Peyer's patch (tissue), 4 donors: Measurements from ENCODE around the gene MMP21. TPM values are rescaled to one million over a fixed set of nuclear protein-coding genes. Genes with fewer than 3 reads are reported as not detected.

ENCODE experiments used
- DNase-seq, 3 donors: peaks; one replicate each; pipeline ENCODE4 v3.0.0-alpha.2; 2017 to 2019
- H3K27ac ChIP-seq, 4 donors: fragments of 200-600 bp; sonication (generic); one replicate each; pipeline ENCODE4 v1.5.1; 2016 to 2019
- H3K27me3 ChIP-seq, 2 donors: fragments of 200-600 bp; sonication (generic); one replicate each; pipeline ENCODE4 v1.5.1; 2019
- H3K36me3 ChIP-seq, 3 donors: fragments of 200-600 bp; sonication (generic); one replicate each; pipeline ENCODE4 v1.5.1; 2016 to 2019
- H3K4me1 ChIP-seq, 4 donors: fragments of 200-600 bp; sonication (generic); one replicate each; pipeline ENCODE4 v1.5.1; 2016 to 2019
- H3K4me3 ChIP-seq, 4 donors: fragments of 200-600 bp; sonication (generic); 1 replicate in 3 of 4; 2 replicates in 1 of 4; pipeline ENCODE4 v1.5.1; 2016 to 2019; ENCODE audit warnings: mild to moderate bottlenecking in 1 of 4
- H3K9me3 ChIP-seq, 4 donors: fragments of 200-600 bp; sonication (generic); one replicate each; pipeline ENCODE4 v1.5.1; 2016 to 2019; ENCODE audit warnings: mild to moderate bottlenecking in 1 of 4
- CTCF ChIP-seq, 6 experiments: fragments of 450-650 bp in 4 of 6; fragments of 200-600 bp in 2 of 6; sonication (generic) in 1 of 6; IDR thresholded peaks; one replicate each; pipeline ENCODE4 v1.5.1; 2017 to 2019; ENCODE audit warnings: antibody characterized with exemption in 6 of 6, mild to moderate bottlenecking in 3 of 6, moderate library complexity in 1 of 6
- POLR2A ChIP-seq, 2 donors: fragments of 450-650 bp; IDR thresholded peaks; one replicate each; pipeline ENCODE4 v1.5.1; 2017; ENCODE audit warnings: antibody characterized with exemption in 2 of 2, mild to moderate bottlenecking in 2 of 2, moderate library complexity in 2 of 2
- total RNA-seq, 4 donors: library from RNA; depleted of rRNA; stranded (reverse); fragments of >200 nt; gene quantifications; one replicate each; pipeline ENCODE4 v1.1.0, GENCODE V29; 2016

MMP21 gene
- total RNA-seq, 4 donors from 2014 or later: 1.2 to 2.5 TPM; not detected in 2

DNA sequence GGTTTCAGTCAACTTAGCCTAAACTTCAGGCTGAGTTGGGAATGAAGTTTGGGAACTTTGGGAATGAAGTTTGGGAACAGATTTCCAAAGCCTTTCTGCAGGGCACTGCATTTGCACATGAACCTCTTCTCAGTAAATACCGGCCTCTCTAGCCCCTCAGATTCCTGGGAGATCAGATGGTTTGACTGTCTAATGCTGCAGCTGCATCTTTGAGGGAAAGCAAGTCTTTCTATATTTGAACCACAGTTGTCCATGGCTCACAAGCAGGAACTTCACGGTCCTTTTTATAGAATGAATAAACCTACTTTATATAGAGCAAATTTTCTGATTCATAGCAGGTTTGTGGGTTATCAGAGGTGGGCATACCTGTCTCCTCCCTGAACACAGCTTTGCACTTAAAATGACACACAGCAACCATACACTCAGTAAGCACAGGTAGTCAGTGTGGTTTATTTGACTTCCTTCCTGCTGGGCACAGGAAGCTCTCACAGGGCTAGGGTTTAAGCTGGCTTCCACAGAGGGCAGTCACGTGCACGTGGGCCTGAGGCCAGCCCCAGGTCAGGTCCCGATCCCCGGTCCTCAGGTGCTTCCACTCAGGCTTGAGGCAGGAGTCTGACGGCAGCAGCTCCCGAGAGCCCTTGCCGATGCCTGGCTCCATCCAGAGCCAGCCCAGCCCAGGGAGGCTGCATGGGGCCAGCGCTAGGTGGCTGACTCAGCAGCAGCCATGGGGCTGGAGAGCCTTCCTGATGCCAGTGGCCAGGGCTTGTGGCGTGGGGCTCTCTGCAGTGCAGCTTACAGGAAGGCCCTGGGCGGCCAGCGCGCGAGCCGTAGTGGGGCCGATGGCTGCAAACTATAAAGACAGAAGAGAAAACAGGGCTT is 12.8 kb upstream of the MMP21 start:
- no peak for TF ChIP-seq CTCF (IDR thresholded peaks at IDR 0.05)
- no peak for TF ChIP-seq POLR2A (IDR thresholded peaks at IDR 0.05)
- Histone ChIP-seq H3K27me3 (no peaks in the 10 kb centered on the region), H3K4me3 (no peak overlapping the region), H3K27ac (no peak overlapping the region), H3K36me3 (peaks cover 0 to 33% (median 0%) of the 10 kb centered on the region in 3 donors), H3K4me1 (no peaks in the 10 kb centered on the region), H3K9me3 (no peaks in the 10 kb centered on the region)
- peak in 1 of 3 donors; percentile 42 for DNase-seq

DNA sequence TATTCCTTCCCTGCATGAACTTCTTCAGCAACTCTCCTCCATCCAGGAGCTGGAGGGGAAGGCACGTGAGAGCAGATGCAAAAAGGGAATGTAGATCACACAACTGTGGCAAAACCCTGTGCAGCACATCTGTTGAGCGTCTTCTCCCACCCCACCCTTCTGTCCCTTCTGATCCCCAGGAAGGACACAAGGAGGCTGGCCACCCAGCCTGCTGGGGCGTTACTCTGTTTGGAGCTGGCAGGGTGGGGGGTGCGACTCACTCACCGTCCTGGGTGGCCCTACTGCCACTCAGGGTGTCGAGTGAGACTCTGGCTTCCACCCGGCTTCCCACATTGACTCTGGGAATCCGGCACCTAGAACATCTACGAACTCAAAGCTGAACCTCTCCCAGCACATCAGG is 10.2 kb upstream of the MMP21 start:
- no peaks in the 10 kb centered on the region for H3K4me1 ChIP-seq
- no peak overlapping the region for H3K4me3 ChIP-seq
- peak in 1 of 3 donors; percentile 38 for DNase-seq
- no peaks in the 10 kb centered on the region for H3K9me3 ChIP-seq
- TF ChIP-seq POLR2A (IDR thresholded peaks at IDR 0.05) (no peak), CTCF (IDR thresholded peaks at IDR 0.05) (no peak)
- no peaks in the 10 kb centered on the region for H3K27me3 ChIP-seq
- no peak overlapping the region for H3K27ac ChIP-seq
- peaks cover 0 to 19% (median 0%) of the 10 kb centered on the region in 3 donors for H3K36me3 ChIP-seq

DNA sequence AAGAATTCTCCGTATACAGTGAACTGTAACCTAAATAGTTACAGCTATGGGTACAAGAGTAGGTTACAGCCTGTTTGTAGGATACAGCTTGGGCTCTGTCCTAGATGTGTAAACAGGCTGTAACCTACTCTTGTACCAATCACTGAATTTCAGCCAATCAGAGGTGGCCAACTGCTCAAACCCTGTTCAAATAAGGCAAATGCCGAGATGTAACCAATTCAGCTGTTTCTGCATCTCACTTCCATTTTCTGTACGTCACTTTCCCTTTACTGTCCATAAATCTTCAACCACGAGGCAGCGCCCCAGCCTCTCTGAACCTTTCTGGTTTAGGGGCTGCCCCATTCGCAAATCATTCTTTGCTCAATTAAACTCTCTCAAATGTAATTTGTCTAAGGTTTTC is 8.3 kb upstream of the MMP21 start:
- Histone ChIP-seq H3K4me3 (no peak overlapping the region), H3K9me3 (no peaks in the 10 kb centered on the region), H3K36me3 (peaks cover 0 to 7% (median 0%) of the 10 kb centered on the region in 3 donors), H3K27me3 (no peaks in the 10 kb centered on the region), H3K4me1 (no peaks in the 10 kb centered on the region), H3K27ac (no peak overlapping the region)
- DNase-seq: peak in 1 of 3 donors; percentile 15
- TF ChIP-seq POLR2A (IDR thresholded peaks at IDR 0.05) (no peak), CTCF (IDR thresholded peaks at IDR 0.05) (no peak)

GRCh38 chr10:125783408-125783807 is 7.8 kb upstream of the MMP21 start:
- Histone ChIP-seq H3K9me3 (no peaks in the 10 kb centered on the region), H3K36me3 (peaks cover 0 to 1% (median 0%) of the 10 kb centered on the region in 3 donors), H3K4me3 (no peak overlapping the region), H3K27me3 (no peaks in the 10 kb centered on the region), H3K4me1 (no peaks in the 10 kb centered on the region), H3K27ac (no peak overlapping the region)
- peak in 1 of 3 donors; percentile 13 for DNase-seq
- TF ChIP-seq POLR2A (IDR thresholded peaks at IDR 0.05) (no peak), CTCF (IDR thresholded peaks at IDR 0.05) (no peak)

DNA sequence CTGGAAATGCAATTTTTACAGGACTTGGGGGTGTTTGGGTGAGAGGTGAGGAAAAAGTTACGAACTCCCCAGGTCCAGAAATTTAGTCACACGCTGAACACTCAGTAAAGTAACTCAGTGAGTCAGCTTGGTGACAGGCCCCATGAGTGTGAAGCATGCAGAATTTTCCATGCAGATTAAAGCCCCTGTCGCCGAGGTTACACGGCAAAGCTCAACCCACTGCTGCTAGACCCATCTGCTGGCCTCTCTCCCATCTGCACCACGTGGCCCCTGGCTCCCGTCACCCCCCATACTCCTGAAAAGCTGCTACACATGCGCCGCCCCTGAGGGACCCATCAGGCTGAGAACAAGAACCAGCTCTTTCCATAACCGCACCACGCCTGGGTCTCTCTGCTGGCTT is 7.0 kb upstream of the MMP21 start:
- TF ChIP-seq CTCF (IDR thresholded peaks at IDR 0.05) (no peak), POLR2A (IDR thresholded peaks at IDR 0.05) (no peak)
- peak in 1 of 3 donors; percentile 25 for DNase-seq
- H3K4me1 ChIP-seq: no peaks in the 10 kb centered on the region
- H3K27me3 ChIP-seq: no peaks in the 10 kb centered on the region
- H3K36me3 ChIP-seq: no peaks in the 10 kb centered on the region
- no peak overlapping the region for H3K27ac ChIP-seq
- no peaks in the 10 kb centered on the region for H3K9me3 ChIP-seq
- H3K4me3 ChIP-seq: no peak overlapping the region
